HG03139 (cell line): ENCODE data around the gene NFIX.

Experiments used
- ATAC-seq: cut with Tn5 transposase; IDR thresholded peaks from one replicate; pipeline ENCODE4 v1.9.1; 2021; ENCODE audit not compliant: unreplicated experiment

The NFIX gene

DNA sequence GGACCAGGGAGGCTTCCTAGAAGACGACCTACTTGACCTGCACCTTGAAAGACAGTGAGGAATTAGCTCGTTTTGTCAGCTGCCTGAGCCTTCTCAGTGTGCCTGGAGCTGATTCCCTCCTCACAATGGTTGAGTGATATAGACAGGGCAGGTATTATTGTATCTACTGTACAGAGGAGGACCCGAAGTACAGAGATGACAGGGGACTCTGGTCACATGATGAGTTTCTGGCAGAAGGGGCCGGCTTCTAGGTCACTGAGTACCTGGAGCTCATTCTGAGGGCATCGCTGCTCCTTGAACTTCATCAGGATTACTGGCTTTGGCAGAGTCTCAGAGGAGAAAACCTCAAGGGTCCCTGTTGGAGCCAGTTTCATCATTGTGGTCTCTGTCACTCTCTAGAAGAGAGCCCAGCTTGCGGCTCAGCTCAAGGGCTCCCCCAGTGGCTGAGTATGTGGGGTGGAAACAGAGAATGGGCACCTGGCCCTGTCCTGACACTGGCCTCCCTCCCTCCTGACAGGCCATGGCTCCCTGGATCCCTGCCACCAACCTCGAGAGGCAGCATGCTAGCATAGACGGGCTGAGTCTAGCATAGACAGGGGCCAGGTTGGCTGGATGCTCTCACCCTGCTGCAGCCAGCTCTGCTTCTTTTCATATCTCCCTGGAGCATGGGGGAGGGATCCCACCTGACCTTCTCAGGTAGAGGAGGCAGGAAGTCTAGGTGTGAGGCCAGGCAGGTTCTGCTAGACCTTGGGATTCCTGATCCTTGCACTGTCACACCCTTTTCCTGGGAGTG lies 38.7 kb downstream of the NFIX start:
- no peak for ATAC-seq

DNA sequence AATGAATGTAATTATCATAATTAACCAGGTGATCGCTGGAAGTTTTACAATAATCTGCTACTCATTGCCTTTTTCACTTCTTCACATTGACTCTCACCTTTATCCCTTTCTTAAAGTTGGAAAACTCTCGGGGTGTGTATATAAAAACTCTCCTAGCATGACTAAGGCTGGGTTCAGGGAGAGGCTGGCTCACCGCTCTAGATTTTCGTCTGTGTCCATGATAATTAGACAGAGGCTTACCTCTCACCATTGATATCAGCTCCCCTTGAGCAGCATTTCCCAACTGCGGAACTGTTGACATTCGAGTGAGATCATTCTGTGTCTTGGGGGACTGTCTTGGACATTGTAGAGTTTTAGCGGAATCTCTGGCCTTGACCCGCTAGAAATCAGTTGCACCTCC lies 39.4 kb downstream of the NFIX start:
- ATAC-seq = no peak

DNA sequence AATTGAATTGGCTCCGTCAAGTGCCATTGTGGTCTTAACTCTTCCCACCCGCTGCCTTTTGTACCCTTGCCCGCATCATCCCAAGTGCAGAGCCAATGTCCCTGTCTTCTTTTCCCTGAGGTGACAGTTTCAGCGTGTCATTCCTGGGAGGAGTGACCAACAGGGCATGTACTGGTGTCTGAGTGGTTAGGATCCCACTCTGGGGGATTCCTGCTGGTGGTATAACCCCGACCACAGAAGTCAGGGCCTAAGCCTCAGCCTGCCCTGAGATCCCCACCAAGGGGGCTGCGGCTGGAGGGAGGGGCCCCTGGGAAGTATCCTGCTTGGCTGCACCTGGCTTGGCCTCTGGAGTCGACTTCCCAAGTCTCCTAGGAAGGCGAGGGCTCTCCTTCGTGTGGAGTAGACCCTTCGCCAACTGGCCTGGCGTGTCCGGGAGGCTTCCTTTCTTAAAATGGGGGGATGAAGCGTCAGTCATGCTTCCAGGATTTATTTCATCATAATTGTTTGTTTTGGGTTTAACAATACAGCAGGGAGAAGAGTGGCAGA lies 40.6 kb downstream of the NFIX start:
- ATAC-seq = no peak

GRCh38 chr19:13036366-13036976 lies 41.2 kb downstream of the NFIX start:
- no peak for ATAC-seq

- ATAC-seq = no peak
These were observed 41.9 kb downstream of the NFIX start for GRCh38 chr19:13037161-13037560.

DNA sequence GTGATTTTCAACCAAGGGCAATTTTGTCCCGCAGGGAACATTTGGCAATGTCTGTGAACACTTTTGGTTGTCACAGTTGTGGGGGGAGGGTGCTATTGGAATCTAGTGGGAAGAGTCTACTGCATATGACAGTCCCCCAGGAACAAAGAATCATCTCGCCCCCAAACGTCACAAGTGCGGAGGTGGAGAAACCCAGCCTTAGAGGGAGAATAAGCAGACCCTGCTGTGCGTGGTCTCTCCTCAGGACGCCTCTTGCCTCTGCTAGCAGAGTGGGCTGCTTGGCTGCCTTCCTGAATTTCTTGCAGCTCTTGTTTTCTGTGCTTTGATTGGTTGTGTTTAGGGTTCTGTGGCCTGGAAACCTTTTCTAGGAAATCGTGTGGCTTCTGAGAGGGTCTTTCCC lies 42.5 kb downstream of the NFIX start:
- no peak for ATAC-seq

GRCh38 chr19:13038306-13039210 lies 43.3 kb downstream of the NFIX start:
- ATAC-seq = no peak

GRCh38 chr19:13039211-13039789 lies 44.0 kb downstream of the NFIX start:
- ATAC-seq = no peak

GRCh38 chr19:13040232-13040947 lies 45.1 kb downstream of the NFIX start:
- ATAC-seq = no peak

- no peak for ATAC-seq
These were observed 45.6 kb downstream of the NFIX start for GRCh38 chr19:13040948-13041292.

GRCh38 chr19:13042443-13043130 lies 47.3 kb downstream of the NFIX start:
- ATAC-seq = no peak

DNA sequence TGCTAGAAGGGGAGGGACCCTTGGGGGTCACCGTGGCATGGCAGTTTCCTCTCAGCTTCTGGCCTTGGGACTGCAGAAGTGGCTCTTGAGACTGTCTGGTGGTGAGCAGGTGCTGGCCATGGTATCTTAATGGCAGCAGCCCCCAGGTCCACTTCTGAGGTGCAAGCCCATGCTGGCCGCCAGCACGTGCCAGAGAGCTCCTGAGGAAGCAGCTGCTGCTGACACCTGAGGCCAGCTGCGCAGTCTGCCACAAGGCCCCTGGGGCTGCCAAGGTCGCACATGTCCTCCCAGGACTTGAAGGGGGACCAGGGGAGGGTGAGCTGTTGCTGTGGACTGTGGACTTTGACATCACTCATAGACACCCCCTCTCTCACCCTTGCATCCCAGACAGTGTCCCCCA lies 48.0 kb downstream of the NFIX start:
- no peak for ATAC-seq

GRCh38 chr19:13044231-13044836 lies 49.1 kb downstream of the NFIX start:
- no peak for ATAC-seq

DNA sequence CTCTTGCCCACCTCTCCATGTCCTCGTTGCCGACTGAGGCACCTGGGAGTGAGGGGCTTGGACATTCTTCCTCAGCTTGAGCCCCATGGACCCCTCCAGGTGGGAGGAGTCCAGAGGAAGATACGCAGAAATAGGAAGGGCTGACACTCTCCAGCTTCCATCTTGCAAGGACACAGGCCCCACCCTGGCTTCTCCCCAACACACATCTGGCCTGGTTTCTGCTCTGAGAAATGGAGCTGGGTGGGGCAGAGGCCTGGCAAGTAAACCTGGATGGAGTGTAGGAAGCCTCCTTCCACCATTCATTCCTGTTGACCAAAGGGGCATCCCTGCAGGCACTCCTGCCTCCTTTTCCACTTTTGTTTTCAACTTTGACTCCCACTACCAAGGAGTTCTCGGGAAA lies 50.5 kb downstream of the NFIX start:
- no peak for ATAC-seq

GRCh38 chr19:13047374-13047773 lies 52.1 kb downstream of the NFIX start:
- no peak for ATAC-seq

DNA sequence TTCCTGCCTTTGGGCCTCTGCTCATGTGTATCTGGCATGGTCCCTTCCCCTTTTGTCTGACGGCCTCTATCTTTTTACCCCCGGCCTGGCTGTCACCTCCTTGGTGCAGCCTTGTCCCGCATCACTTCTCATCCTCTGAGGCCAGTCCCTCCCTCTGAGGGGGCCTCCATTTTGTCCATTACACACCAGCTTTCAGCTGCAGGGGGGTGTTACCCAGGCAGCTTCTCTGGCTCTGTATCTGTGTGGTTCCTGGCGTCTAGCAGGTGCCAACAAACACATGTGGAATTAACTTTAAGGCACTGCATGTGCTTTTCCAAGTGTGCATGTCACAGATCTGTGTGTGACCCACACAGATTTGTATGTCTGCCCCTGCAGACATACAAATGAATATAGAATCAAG lies 55.0 kb downstream of the NFIX start:
- no peak for ATAC-seq

GRCh38 chr19:13051557-13052165 lies 56.4 kb downstream of the NFIX start:
- no peak for ATAC-seq

GRCh38 chr19:13052447-13053175 lies 57.3 kb downstream of the NFIX start:
- ATAC-seq = no peak
